Smooth muscle cell (in vitro differentiated cells): ENCODE results near the gene DOCK1. TPM values are rescaled to one million over a fixed set of nuclear protein-coding genes. Genes with fewer than 3 reads are reported as not detected.

Source experiments
- DNase-seq: peaks from one replicate; lab custom pipeline; 2025; ENCODE audit not compliant: unreplicated experiment; lab: John Stamatoyannopoulos, UW
- H2AFZ ChIP-seq: fragments of 200-600 bp; sonication (generic); 2 replicates; pipeline ENCODE4 v1.6.0; 2016; ENCODE audit warnings: antibody characterized with exemption, low read depth, mild to moderate bottlenecking
- H3F3A ChIP-seq: fragments of 200-600 bp; sonication (generic); 2 replicates; pipeline ENCODE4 v1.6.0; 2017; ENCODE audit warnings: antibody characterized with exemption, low read depth
- H3K27ac ChIP-seq: fragments of 200-600 bp; sonication (generic); 2 replicates; pipeline ENCODE4 v1.5.1; 2016; ENCODE audit warnings: low read depth, mild to moderate bottlenecking
- H3K27me3 ChIP-seq: fragments of 200-600 bp; sonication (generic); 2 replicates; pipeline ENCODE4 v1.6.1; 2016; ENCODE audit warnings: low read depth, mild to moderate bottlenecking
- H3K36me3 ChIP-seq: fragments of 200-600 bp; sonication (generic); 2 replicates; pipeline ENCODE4 v1.5.1; 2016; ENCODE audit warnings: low read depth
- H3K4me1 ChIP-seq: fragments of 200-600 bp; sonication (generic); 2 replicates; pipeline ENCODE4 v1.5.1; 2016; ENCODE audit warnings: low read depth
- H3K4me2 ChIP-seq: fragments of 200-600 bp; sonication (generic); 2 replicates; pipeline ENCODE4 v1.6.0; 2016; ENCODE audit warnings: mild to moderate bottlenecking
- H3K4me3 ChIP-seq: fragments of 200-600 bp; sonication (generic); 2 replicates; pipeline ENCODE4 v1.5.1; 2016; ENCODE audit warnings: mild to moderate bottlenecking
- H3K79me2 ChIP-seq: fragments of 200-600 bp; sonication (generic); 2 replicates; pipeline ENCODE4 v1.6.0; 2016; ENCODE audit warnings: low read depth, mild to moderate bottlenecking
- H3K9ac ChIP-seq: fragments of 200-600 bp; sonication (generic); 2 replicates; pipeline ENCODE4 v1.6.0; 2016; ENCODE audit warnings: low read depth
- H3K9me3 ChIP-seq: fragments of 200-600 bp; sonication (generic); replicated peaks from 2 replicates; pipeline ENCODE4 v1.5.1; 2016; ENCODE audit warnings: low read depth
- H4K20me1 ChIP-seq: fragments of 200-600 bp; sonication (generic); 2 replicates; pipeline ENCODE4 v1.6.0; 2016; ENCODE audit warnings: low read depth
- CTCF ChIP-seq: fragments of 200-600 bp; sonication (generic); IDR thresholded peaks from 2 replicates; pipeline ENCODE4 v1.5.1; 2017; ENCODE audit warnings: borderline replicate concordance, mild to moderate bottlenecking, antibody characterized with exemption; ENCODE audit not compliant: insufficient read depth, poor library complexity, severe bottlenecking
- WGBS: methylation state at CpG from one replicate; pipeline ENCODE4 v1.1.7; 2016; ENCODE audit warnings: low lambda C conversion rate; 5-methylcytosine and 5-hydroxymethylcytosine counted together
- polyA plus RNA-seq: library from polyadenylated mRNA; unstranded; fragments of >200 nt; fragmentation: Nextera tagmentation; extraction: Ambion mirVana; gene quantifications from 2 replicates; pipeline ENCODE4 v1.2.1, GENCODE V29; 2016
- total RNA-seq: library from RNA; depleted of rRNA; stranded (reverse); fragments of >200 nt; gene quantifications from 2 replicates; pipeline ENCODE4 v1.2.3, GENCODE V29; 2014

Gene DOCK1
- total and polyA plus RNA-seq, 2 experiments from 2014 or later: 18.4 to 37.1 TPM

- Histone ChIP-seq H3K4me3 (no peak overlapping the region), H3K27me3 (no peaks in the 10 kb centered on the region), H3K4me1 (no peaks in the 10 kb centered on the region), H3K4me2 (no peak overlapping the region), H3K9me3 (no peaks in the 10 kb centered on the region), H2AFZ (no peak overlapping the region), H3K36me3 (no peaks in the 10 kb centered on the region), H3F3A (peaks cover 2% of the 10 kb centered on the region), H3K79me2 (no peaks in the 10 kb centered on the region), H4K20me1 (peaks cover 22% of the 10 kb centered on the region), H3K9ac (no peak overlapping the region), H3K27ac (no peak overlapping the region)
- WGBS: over 99% methylated on average over 8 of the region's 8 CpGs
- TF ChIP-seq CTCF: no peak
- no peak for DNase-seq
These were observed 113.5 kb downstream of the DOCK1 start for GRCh38 chr10:127018766-127019165.

GRCh38 chr10:127020260-127020659 is 115.0 kb downstream of the DOCK1 start:
- no peaks in the 10 kb centered on the region for H3K36me3 ChIP-seq
- no peak for TF ChIP-seq CTCF
- no peaks in the 10 kb centered on the region for H3K79me2 ChIP-seq
- no peak for DNase-seq
- no peak overlapping the region for H3K9ac ChIP-seq
- no peaks in the 10 kb centered on the region for H3K27me3 ChIP-seq
- 98% methylated on average over 3 of the region's 3 CpGs for WGBS
- no peak overlapping the region for H3K27ac ChIP-seq
- no peaks in the 10 kb centered on the region for H3F3A ChIP-seq
- peaks cover 15% of the 10 kb centered on the region for H4K20me1 ChIP-seq
- H3K9me3 ChIP-seq: no peaks in the 10 kb centered on the region
- H2AFZ ChIP-seq: no peak overlapping the region
- H3K4me3 ChIP-seq: no peak overlapping the region
- no peak overlapping the region for H3K4me2 ChIP-seq
- H3K4me1 ChIP-seq: no peaks in the 10 kb centered on the region

- Histone ChIP-seq H3K9ac (no peak overlapping the region), H3K4me2 (no peak overlapping the region), H3K79me2 (no peaks in the 10 kb centered on the region), H3F3A (no peaks in the 10 kb centered on the region), H3K4me3 (no peak overlapping the region), H4K20me1 (peaks cover 15% of the 10 kb centered on the region), H3K9me3 (no peaks in the 10 kb centered on the region), H2AFZ (no peak overlapping the region), H3K27ac (no peak overlapping the region), H3K36me3 (no peaks in the 10 kb centered on the region), H3K4me1 (no peaks in the 10 kb centered on the region), H3K27me3 (no peaks in the 10 kb centered on the region)
- WGBS: 95% methylated on average over 6 of the region's 6 CpGs
- DNase-seq: no peak
- no peak for TF ChIP-seq CTCF
These were observed 116.6 kb downstream of the DOCK1 start for GRCh38 chr10:127021801-127022200.

- H3K79me2 ChIP-seq: no peaks in the 10 kb centered on the region
- DNase-seq: no peak
- no peaks in the 10 kb centered on the region for H3K4me1 ChIP-seq
- H3K4me3 ChIP-seq: no peak overlapping the region
- no peaks in the 10 kb centered on the region for H3K9me3 ChIP-seq
- H3K36me3 ChIP-seq: no peaks in the 10 kb centered on the region
- no peaks in the 10 kb centered on the region for H3K27me3 ChIP-seq
- H3F3A ChIP-seq: no peaks in the 10 kb centered on the region
- TF ChIP-seq CTCF: no peak
- WGBS: 94% methylated on average over 13 of the region's 13 CpGs
- no peak overlapping the region for H3K9ac ChIP-seq
- peaks cover 5% of the 10 kb centered on the region for H4K20me1 ChIP-seq
- H2AFZ ChIP-seq: no peak overlapping the region
- H3K27ac ChIP-seq: no peak overlapping the region
- no peak overlapping the region for H3K4me2 ChIP-seq
These were observed 119.6 kb downstream of the DOCK1 start for GRCh38 chr10:127024685-127025435.
